GM12872 (cell line): ENCODE measurements around the gene DACH1.

Source experiments
- TF ChIP-seq, protein P1 (sequence below): IDR thresholded peaks from 3 replicates; pipeline ENCODE4 v1.5.1; 2011; ENCODE audit warnings: low read depth, mild to moderate bottlenecking, low read length, moderate library complexity; ENCODE audit not compliant: insufficient read depth

The DACH1 gene

DNA sequence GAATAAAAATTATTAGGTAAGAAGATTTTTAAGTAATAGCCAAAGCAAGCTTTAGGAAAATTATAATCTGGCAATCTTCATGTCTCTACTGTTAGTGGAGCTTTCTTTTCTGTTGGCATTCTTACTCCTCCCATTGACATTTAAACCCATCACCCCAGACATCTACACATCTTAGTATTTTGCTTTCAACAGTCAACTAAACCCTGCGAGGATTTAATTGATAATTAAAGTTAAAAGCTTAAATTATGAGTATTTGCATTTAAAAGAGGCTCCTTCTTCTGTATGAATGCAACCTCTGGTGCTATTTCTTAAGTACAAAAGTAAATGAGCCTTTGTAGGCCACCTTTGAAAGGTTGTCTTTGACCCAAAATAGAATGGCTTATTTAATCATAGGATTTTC, 148.1 kb downstream of the DACH1 start:
- TF ChIP-seq, protein P1, sequence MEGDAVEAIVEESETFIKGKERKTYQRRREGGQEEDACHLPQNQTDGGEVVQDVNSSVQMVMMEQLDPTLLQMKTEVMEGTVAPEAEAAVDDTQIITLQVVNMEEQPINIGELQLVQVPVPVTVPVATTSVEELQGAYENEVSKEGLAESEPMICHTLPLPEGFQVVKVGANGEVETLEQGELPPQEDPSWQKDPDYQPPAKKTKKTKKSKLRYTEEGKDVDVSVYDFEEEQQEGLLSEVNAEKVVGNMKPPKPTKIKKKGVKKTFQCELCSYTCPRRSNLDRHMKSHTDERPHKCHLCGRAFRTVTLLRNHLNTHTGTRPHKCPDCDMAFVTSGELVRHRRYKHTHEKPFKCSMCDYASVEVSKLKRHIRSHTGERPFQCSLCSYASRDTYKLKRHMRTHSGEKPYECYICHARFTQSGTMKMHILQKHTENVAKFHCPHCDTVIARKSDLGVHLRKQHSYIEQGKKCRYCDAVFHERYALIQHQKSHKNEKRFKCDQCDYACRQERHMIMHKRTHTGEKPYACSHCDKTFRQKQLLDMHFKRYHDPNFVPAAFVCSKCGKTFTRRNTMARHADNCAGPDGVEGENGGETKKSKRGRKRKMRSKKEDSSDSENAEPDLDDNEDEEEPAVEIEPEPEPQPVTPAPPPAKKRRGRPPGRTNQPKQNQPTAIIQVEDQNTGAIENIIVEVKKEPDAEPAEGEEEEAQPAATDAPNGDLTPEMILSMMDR: no peak

DNA sequence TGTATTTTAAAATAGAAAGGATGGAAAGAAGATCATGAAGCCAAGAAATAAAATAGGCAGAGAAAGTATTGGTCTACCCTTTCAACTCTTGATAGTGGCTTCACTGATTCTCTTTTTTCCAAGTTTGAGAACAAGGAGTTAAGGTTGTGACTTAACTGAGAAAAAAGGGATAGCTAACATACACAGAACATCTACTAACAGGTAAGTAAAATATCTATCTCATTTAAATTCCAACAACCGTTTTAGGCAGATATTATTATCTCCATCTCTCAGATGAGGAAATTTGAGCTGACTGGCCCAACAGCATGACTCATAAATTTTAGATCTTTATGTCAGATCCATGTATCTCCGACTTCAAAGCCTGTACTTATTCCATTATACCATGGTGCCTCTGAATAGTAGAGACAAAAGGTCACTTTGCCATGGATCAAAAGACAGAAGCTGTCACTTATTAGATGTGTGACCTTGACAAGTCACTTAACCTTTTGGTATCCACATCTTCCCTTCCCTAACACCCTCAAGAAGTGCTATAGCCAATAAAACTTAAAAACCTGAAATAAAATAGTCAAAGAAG, 152.1 kb downstream of the DACH1 start:
- TF ChIP-seq, protein P1: no peak

DNA sequence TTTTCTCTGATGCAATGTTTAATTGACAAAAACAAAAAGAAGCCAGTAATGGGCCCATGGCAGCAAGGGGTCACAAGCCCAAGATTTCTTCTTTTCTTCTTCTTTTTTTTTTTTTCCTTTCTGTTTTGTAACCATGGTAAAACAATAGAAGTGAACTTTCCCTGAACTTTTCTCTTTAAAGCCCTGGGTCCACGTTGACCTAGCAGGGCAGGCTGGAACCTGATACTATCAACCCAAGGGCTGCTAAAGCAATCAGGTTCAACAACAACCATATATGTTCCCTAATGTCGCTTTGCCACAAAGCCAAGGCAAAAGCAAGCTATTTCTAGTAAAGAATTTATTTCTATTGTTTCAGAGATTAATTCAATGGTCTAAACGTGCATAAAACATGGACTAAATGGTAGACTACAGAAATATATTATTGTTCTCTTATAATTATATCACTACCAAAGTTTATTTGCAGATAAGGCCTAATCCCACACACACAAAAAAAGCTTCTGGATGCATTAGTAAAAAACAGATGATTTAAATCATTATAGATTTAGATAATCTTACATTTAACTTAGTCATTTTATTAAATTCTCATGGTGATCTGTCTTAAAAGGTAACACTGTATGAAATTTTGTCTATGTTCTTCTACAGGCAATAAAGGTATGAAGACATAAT, 153.9 kb downstream of the DACH1 start:
- TF ChIP-seq, protein P1: no peak

DNA sequence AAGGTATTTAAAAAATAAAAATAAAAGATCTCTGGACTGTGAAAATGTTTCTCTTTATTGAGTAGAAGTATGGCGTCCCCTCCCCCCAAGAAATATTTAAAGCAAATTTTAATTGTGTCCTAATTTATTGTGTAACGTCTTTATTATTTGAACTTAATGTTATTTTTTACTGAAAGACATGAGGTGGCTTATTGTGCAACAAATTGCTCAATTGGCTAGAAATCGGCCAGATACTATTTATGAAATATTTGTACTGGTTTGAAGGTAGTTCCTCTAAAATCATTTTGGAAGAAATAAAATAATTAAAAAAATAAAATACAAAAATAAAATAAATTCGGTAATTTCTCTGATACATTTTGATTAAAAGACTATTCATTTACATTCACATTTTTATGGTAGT, 162.3 kb downstream of the DACH1 start:
- TF ChIP-seq, protein P1: no peak

DNA sequence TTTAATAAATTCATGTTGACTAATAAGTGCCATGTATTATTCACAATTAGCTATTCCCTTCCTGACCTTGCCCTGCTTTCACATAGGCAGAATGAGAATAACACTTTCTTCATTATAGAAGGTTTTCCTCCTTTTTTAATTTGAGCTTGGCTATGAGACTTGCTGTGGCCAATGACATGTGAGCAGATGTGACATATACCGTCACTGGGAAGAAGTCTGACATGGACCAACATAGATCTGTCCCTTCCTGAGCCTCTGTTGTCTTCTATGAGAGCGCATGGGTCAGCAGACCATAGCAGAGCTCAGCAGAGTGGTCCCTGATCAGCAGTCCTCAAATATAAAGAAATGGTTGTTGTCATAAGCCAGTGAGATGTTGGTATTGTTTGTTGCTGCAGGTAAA, 163.9 kb downstream of the DACH1 start:
- TF ChIP-seq, protein P1: no peak

DNA sequence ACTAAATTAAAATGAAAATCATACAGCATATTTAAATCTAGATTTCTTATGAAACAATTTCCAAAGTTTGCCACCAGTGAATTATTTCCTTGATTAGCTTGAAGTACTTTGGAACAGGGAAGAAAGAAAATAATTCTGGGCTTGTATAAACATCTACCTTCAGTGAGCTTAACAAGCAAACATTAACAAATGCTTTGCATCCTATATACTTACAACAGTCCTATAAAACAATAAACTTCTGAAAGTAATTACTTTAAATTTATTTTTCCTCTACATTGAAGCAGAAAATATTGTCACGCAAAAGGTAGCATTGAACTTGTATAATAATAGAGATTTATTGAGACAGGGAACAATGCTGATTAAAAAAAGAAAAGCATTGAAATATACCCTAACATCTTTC, 164.8 kb downstream of the DACH1 start:
- TF ChIP-seq, protein P1: no peak

DNA sequence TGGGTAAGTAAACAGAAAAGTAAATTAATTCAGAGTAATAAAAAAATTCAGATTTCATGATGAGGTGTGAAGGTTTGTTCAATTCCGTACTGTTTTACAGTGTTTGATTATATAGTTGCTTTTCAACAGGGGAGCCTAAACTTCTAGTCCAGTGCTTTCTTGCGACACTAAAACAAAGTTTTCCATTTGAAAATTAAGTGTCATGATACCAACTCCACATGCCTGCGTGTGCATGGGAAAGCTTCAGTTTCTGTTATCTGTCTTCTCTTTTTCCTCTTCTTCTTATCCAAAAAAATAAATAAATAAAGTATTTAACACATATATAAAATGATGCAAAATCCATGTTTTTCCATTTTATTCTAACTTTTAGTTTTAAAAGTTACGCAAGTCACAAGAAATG, 165.3 kb downstream of the DACH1 start:
- TF ChIP-seq, protein P1: no peak
